GDM1 (cell line): Measurements from ENCODE around the gene NTM.
"Not testable (repeated sequence)": the region's sequence is repeated elsewhere in the genome, so short reads cannot be mapped to it uniquely, and the experiment has no call there.

Experiments
- DNase-seq: peaks from one replicate; lab custom pipeline; 2025; lab: John Stamatoyannopoulos, UW

Gene NTM

DNA sequence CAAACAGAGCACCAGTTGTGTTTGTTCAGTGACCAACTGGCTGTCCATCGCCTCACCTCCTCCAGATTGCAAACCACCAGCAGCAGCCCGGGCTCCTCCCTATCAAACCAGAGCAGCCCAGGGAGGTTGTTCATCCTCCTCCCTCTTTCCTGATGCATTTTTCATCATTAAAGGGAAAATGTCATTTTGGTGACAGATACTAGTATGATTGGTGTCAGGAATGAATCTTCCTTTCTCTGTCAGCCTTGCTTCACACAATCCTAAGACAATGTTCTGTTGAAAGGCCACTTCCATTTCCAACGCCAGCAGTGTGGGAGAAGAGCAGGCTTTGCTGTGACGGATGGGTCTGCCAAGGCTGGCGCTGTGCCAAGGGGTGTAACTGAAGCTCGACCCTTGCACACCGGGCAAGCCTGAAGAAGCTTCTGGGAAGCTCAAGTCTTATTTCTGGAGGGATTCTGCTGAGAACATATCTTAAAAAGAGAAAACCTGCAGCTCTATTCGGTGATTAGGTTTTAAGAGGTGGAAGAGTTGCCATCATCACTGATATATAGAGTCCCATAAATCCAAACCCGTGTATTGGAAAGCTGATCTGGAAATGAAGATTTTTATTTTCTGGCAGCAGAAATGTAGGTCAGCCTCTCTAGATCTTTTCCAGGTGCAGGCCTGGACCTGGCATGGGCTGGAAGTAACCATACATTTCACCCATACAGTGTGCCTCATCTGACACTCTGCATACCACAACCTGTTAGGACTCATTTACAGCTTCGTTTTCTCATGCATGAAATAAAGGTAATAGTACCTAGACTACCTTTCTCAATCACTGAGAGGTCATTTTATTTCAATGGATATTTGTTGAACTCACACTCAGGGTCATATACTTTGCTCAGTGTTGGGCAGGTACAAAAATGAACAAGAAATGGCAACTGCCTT is 524.5 kb downstream of the NTM start:
- no peak for DNase-seq

DNA sequence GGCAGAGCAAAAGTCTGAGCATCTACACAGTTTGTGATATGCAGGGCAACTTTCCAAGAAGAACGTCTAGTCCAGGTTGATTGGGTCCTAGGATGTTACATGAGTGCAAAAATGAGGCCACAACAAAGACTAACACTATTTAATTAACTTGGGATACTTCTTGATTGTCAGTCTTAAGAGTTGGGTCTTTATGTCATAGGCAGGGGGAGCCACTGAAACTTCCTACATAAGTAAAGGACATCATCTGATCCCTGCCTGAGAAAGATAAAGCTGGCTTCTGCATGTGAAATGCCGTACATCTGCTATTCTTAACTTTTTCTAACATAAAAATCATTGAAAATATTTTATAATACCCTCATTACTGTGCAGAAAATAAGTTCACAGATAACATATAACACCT is 525.5 kb downstream of the NTM start:
- DNase-seq, result no peak

DNA sequence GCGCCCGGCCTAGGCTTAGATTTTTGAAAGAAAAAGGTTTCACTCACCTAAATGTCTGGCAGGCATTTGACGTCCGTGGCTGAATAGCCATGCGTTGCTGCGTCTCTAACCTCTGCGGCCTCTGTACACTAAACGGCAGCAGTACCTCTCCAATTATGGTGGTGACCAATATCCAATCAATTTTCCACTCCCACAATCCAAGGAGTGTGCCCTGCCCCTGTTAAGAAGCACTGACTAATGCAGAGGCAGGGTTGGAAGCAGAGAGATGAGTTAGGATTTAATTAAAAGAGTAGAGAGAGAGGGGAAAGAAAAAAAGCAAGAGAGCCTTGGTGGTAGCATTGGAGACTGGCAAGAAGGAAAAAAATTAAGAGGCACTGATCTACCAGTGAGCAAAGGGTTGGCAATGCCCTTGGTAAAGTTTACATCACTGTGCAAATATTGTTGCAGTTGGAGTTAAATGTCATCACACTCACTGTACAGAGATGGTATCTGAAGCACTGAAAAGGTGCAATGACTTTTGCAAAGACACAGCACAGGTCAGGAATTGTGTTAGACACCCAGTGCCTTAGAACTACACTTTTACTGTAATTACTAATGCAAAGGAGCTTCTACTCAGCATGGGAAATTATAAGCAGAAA is 526.7 kb downstream of the NTM start:
- DNase-seq, result no peak

DNA sequence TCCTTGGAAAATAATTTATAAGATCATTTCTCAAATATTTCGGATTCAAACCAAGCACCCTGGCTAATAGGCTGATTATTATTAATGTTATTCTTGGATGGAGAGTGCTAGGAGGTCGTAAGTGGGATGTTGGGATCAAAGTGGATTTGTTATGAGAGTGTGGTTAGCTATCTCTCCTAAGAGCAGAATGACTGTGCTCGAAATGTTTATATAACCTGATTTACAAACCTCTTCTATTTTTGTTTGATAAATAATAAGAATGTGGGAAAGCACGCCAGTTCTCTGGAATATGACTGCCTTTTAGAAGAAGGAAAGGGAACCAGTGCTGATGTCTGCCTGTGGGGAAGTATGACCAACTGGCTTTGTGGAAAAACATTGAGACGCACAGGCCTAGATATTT is 527.5 kb downstream of the NTM start:
- no peak for DNase-seq

DNA sequence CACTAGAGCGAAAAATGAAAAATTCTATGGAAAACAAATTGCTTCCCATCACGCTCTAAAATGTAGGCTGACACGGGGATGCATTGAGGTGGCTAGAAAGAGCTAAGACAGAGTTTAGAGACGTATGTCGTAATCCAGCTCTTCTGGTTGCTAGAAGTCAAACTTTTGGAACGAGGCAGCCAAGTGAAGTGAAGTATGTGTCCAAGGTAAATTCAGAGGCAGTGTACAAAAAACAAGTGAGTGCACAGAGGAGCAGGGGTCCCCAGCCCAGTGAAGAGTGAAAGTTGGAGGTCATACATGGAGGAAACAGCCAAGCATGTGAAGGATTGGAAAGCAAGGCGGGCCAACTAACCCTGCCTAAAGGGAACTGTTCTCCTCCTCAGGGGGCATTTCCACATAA is 528.5 kb downstream of the NTM start:
- no peak for DNase-seq

DNA sequence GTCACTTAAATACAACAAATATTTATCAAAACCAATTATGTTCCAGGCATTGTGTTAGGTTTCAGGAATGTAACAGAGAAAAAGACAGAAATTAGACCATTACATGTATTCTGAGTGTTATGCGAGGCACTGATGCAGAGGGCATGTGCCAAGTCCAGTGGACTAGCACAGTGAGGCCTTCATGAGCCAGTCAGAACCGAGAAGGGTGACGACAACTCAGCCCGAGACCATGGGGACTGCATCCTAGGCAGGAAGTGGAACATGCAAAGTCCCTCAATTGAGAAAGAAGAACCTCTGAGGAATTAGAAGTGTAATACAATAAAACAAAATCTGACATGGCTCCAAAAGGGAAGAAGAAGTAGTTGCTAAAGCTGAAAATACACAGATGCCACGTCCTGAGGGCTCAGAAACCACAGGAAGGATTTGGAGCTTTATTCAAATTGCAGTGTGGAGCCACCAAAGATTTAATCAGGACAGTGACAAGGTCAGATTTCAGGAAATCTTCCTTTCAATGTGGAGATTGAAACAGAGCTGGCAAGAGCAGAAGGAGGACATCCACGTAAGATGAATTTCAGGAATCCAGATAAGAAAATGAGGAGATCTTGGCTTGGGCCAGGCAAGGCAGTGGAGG is 529.6 kb downstream of the NTM start:
- DNase-seq, result no peak

DNA sequence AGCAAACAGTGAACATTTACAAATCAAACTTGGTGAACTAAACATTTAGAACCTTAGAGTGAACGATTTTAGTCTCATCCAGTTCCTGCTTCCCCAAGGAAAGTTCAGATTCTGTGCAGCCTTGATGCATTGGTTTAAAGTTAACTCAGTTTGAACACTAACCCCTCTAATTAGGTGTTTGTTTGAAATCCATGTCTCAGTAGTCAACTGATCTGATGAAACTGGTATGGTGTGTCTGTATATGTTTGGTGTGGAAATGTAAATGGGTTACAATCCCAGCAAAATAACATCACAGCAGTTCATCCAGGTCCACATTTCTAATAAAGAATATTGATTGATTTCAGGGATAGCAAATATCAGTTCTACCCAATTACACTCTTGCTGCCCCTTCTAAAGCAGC is 532.0 kb downstream of the NTM start:
- DNase-seq, result no peak

DNA sequence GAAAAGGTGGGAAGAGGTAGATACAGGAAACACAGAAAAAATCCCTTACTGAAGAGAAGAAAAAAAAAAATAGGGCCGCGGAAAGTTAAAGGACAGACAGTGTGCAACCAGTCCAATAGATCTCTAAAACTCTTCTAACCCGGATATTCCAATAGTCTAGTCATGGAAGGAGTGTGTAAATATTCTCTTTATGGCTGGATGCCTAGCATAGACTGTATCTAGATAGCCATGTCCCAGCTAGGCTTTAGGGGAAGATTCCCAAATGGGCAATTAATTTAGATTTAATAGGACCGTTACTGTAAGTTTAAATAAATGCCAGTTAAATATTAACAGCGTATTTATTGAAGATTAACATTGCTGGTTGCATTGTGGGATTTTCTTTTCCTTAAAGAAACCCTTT is 532.7 kb downstream of the NTM start:
- no peak for DNase-seq

DNA sequence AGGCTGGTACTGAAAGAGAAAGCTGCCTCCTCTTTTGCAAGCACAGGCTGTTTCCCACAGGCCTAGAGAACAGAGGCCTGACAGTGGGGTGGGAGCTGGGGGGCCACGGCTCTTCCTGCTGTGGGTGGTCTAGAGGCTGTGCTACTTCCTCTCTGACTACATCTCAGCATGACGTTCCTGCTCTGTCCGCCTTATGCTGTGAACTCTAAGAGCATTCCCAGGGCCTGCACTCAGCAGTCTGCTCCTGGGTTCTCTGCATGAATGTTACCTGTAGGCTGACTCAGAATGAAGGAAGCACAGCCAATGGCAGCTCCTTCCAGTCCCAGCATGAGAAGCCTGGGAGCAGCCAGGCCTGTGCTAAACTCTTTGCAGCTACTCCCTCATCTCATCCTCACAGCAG is 534.3 kb downstream of the NTM start:
- DNase-seq, result no peak

DNA sequence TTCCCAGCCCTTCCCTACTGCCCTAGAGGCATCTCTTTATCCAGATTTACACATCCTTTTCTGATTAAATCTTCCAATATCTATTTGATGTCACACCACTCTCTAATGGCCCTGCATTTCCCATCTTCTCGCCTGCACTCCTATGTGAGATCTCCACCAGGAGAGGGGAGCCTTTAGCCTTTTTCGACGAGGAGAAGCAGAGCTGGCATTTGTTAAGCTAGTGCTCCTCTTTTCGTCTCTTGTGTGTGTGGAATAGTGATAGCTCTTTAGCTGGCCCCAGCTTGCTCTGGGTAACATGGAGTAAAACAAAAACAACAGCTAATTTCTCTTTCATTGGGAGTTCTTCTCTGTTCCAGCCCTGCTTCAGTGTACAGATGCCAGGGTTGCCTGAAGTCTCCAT is 536.5 kb downstream of the NTM start:
- no peak for DNase-seq

DNA sequence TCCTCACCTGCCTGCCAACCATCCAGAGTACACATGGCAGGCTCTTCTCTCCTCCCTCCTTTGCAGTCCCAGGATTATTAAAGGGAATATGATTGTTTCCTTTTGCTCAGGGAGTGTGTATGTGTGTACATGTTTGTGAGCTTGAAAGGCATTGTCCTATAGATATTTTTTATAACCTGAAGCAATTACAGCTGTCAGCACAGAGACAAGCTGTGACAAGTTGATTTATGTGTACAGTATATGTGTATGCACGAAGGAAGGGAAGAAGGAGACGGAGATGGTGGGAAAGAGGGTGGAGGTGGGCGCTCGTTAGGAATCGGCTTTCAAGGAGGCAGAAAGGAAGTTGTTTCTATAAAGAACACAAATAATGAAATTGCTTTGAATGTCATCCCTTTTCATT is 537.0 kb downstream of the NTM start:
- no peak for DNase-seq

DNA sequence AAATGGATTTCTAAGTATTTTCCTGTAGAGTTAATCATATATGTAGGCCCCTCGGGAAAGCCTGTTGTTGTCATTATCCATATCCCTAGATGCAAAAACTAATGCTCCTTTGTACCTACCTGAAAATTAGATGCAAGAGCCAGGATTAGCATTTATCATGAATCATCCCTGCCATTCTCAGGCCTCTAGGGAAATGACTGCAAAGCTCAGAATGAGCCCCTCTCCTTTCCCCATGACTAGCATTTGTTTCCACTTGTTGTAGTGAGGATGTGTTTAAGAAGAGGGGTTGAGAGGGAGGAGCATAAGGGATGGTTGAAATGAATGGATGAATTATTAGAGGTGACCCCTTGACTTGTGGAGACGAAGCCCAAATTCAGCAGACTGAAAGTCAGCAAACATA is 537.9 kb downstream of the NTM start:
- DNase-seq, result no peak

DNA sequence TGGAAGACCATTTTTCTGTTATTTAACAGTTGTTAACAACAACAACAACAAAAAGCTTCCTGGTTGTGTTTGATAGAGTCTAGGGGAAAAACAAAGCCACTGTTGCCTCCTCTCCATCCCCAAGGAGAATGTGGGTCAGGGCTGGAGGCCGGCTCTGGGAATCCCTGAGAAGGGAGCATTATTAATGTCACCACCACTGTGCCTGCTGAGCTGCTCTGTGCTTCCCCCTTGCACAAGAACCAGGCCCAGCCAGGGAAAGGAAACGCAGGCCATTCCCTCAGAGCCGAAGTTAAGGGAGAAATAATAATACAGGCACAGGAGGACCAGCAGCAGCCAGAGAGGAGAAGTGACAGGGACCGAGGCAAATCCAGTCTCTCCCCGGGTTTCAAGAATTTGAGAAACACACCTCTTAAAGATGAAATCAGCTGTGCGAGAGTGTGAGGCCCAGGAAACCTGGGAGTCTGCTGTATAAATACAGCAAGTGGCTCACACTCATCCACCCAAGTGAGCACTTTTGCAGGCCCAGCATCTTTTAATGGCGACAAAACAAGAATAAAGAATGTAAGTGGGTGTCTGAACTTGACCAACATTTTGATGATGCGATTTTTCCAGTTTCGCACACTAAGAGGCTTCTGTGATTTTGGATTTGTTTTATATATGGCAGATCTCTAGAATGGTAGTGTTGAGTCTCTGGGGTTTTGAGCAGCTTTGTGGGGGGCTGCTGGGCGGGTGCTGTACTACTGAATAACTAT is 539.2 kb downstream of the NTM start:
- no peak for DNase-seq

DNA sequence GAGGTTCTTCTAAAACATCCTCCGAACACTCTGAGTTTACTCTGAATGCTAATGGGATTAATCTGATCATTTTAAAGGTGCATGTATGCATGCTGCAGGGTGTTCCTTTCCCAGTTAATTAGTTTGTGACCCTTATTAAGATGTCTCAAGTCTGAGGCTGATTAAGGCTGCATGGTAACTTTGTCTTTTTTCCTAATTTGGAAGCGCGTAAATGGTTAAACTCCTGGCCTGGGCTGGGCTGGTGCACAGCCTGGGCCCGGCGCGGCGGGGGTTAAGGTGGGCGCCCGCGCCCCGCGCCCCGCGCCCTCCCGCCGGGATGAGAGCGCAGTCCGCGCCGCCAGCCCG is 539.7 kb downstream of the NTM start:
- DNase-seq, result no peak

DNA sequence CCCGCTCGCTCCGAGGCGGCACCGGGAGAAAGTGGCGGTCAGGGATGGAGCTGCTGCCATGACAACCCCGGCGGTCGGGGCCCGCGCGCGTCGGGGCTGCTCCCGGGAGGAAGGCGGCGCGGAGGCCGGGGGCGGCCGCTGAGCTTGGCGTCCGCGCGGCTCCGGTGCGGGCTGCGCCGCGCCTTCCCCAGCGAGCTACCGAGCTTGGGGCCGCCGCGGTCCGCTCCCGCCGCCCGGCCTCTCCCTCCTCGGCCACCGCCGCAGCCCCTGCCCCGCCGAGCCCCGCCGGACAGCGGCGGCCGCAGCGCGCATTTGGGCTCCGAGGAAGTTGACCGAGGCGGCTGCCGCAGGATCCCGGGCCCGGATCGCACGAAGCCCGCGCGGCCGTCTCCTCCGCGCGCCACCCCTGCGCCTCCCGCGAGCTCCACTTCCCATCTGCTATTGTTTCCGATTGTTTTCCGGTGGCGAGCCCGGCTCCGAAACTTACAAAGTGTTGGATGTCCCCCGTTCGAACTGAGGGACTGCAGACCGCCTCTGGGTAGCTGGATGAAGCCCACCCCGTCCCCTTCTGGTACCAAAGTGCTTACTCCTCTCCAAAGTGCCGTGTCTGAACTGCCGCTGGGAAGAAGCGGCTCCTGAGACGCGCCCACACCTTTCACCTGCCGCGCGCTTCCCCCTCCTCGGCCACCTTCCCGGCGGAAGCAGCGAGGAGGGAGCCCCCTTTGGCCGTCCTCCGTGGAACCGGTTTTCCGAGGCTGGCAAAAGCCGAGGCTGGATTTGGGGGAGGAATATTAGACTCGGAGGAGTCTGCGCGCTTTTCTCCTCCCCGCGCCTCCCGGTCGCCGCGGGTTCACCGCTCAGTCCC is 540.3 kb downstream of the NTM start:
- DNase-seq, result no peak

DNA sequence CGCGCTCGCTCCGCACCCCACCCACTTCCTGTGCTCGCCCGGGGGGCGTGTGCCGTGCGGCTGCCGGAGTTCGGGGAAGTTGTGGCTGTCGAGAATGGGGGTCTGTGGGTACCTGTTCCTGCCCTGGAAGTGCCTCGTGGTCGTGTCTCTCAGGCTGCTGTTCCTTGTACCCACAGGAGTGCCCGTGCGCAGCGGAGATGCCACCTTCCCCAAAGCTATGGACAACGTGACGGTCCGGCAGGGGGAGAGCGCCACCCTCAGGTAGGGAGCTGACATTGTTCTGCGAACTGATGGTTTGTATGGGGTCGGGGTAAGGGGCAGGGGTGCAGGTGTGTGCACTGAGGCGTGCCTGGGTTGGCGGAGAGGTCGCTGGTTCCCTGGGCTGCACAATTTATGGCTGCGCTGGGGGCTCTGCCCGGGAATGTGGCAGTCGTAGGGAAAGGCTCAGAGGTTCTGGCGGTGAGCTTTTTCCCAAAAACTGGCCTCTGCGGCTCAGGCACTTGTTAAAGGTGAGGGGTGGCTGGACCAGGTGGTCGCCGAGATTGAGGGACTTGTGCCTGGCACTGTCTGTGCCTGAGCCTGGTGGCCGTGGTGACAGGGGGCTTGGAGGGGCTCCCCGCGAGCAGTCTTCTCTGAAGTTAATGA is 541.1 kb downstream of the NTM start:
- not testable (repeated sequence) for DNase-seq

DNA sequence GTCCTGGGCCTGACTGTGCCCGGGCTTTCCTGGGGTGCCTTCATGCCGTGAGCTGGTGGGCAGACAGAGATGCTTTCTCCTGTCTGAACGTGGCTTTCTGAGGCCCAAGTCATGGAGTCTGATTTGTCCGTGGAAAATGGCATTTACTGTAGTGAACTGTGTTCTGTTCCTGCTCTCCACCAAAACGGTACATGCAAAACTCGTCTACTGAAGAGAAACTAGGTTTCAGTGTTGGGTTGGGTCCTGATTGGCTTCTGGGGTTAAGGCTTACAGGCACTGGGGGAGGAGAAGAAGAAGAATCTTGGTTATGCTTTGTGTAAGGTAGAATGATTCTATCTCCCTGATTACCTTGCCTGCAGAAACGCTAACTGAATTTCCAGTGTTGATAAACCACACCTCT is 541.7 kb downstream of the NTM start:
- DNase-seq, result no peak

DNA sequence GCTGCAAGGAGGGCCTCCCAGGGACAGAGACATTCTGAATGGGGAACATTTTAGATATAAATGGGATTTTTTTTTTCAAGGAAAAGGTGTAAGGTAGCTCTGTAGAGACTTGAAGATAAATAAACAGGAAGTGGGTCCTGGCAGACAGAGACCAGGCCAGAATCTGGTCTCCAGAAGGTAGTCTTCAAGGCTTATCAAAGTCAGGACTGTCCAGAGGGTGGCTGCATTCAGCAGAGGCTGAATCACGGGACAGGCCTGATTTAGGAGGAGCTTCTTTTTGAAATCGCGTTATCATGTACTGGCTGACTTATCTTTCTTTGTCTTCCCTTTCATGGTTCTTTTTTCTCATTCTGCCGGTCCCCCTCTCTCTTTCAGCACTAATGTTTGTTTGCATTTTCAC is 542.9 kb downstream of the NTM start:
- no peak for DNase-seq

DNA sequence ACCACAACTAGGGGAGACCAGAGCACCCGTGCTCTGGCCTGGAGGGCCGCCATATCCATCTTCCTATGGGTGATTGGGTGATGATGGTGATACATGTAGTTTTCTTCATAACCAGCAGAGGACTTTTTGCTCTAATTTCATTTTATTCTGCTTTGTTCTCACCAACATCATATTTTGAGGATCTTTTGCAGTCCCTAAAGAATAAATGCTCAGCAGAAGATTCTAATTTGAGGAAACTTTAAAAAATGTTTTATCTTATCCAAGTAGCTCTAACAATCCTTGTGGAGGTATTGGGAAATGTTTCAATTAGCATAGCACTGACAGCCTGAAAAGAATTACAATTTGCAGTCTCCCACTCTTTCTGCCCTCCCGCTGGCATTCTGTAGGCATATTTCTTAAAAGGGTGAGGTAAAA is 544.0 kb downstream of the NTM start:
- no peak for DNase-seq

DNA sequence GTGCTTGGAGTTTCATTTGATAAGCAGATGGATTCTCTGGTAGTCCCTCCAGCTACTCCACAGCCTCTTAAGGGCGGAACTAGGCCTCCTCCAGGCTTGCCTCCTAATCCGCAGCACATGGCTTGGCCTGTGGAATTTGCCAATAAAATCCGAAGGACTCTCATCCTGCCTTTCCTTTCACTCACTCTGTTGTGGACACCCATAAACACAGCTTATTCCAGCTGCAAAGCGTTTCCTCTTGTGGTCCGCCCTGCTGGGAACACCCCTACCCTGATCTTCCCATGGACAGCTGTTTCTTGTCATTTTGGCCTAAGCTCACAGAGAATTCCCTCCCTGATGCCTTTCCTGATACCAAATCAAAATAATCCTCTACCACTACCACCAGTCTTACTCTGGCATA is 546.2 kb downstream of the NTM start:
- DNase-seq, result no peak
